Liver (tissue), 3 donors: Measurements from ENCODE around the gene ATG4C.

Source experiments
- FOXA1 ChIP-seq: IDR thresholded peaks from 2 replicates; pipeline ENCODE4 v1.6.1; 2016; ENCODE audit warnings: antibody characterized with exemption
- RAD21 ChIP-seq, 2 donors: IDR thresholded peaks; 2 replicates each; pipeline ENCODE4 v1.6.1; 2016; ENCODE audit warnings: antibody characterized with exemption in 2 of 2, mild to moderate bottlenecking in 2 of 2
- SP1 ChIP-seq: IDR thresholded peaks from 2 replicates; pipeline ENCODE4 v1.6.1; 2018; ENCODE audit warnings: antibody characterized with exemption, mild to moderate bottlenecking
- TAF1 ChIP-seq: conservative IDR thresholded peaks from 2 replicates; pipeline ENCODE4 v1.6.1; 2016; ENCODE audit warnings: antibody characterized with exemption, mild to moderate bottlenecking
- TF ChIP-seq, protein P1 (sequence below): IDR thresholded peaks from 2 replicates; pipeline ENCODE4 v1.6.1; 2016; ENCODE audit warnings: antibody characterized with exemption, mild to moderate bottlenecking
- TF ChIP-seq, protein P2 (sequence below): fragments of 150-350 bp; IDR thresholded peaks from 2 replicates; pipeline ENCODE4 v1.5.1; 2017; ENCODE audit warnings: improper control_type of control experiment, low read depth, low read length; ENCODE audit not compliant: missing input control
- TF ChIP-seq, protein P3 (sequence below): IDR thresholded peaks from 2 replicates; pipeline ENCODE4 v1.6.1; 2016; ENCODE audit warnings: antibody characterized with exemption
- donor health status: healthy.
- donor health status: healthy.

DNA sequence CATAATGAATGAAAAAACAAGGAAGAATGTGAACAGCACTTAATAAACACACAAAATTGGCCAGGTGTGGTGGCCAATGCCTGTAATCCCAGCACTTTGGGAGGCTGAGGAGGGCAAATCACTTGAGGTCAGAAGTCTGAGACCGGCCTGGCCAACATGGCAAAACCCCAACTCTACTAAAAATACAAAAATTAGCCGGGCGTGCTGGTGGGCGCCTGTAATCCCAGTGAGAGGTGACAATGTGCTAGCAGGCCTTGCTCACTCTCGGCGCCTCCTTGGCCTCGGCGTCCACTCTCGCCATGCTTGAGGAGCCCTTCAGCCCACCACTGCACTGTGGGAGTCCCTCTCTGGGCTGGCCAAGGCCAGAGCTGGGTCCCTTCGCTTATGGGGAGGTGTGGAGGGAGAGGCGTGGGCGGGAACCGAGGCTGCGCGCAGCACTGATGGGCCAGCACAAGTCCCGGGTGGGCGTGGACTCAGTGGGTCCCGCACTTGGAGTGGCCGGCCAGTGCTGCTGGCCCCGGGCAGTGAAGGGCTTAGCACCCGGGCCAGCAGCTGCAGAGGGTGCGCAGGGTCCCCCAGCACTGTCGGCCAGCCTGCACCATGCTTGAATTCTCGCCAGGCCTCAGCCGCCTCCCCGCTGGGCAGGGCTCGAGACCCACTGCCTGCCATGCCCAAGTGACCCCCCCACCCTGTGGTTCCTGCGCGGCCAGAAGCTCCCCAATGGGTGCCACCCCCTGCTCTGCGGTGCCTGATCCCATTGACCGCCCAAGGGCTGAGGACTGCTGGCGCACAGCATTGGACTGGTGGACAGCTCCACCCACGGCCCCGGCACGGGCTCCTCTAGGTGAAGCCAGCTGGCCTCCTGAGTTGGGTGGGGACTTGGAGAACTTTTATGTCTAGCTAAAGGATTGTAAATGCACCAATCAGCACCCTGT is 30.6 kb upstream of the ATG4C start:
- TF ChIP-seq RAD21 (IDR thresholded peaks at IDR 0.05), result no peak
- TF ChIP-seq SP1, result no peak
- TF ChIP-seq, protein P1, sequence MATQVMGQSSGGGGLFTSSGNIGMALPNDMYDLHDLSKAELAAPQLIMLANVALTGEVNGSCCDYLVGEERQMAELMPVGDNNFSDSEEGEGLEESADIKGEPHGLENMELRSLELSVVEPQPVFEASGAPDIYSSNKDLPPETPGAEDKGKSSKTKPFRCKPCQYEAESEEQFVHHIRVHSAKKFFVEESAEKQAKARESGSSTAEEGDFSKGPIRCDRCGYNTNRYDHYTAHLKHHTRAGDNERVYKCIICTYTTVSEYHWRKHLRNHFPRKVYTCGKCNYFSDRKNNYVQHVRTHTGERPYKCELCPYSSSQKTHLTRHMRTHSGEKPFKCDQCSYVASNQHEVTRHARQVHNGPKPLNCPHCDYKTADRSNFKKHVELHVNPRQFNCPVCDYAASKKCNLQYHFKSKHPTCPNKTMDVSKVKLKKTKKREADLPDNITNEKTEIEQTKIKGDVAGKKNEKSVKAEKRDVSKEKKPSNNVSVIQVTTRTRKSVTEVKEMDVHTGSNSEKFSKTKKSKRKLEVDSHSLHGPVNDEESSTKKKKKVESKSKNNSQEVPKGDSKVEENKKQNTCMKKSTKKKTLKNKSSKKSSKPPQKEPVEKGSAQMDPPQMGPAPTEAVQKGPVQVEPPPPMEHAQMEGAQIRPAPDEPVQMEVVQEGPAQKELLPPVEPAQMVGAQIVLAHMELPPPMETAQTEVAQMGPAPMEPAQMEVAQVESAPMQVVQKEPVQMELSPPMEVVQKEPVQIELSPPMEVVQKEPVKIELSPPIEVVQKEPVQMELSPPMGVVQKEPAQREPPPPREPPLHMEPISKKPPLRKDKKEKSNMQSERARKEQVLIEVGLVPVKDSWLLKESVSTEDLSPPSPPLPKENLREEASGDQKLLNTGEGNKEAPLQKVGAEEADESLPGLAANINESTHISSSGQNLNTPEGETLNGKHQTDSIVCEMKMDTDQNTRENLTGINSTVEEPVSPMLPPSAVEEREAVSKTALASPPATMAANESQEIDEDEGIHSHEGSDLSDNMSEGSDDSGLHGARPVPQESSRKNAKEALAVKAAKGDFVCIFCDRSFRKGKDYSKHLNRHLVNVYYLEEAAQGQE, result no peak
- TF ChIP-seq, protein P2, sequence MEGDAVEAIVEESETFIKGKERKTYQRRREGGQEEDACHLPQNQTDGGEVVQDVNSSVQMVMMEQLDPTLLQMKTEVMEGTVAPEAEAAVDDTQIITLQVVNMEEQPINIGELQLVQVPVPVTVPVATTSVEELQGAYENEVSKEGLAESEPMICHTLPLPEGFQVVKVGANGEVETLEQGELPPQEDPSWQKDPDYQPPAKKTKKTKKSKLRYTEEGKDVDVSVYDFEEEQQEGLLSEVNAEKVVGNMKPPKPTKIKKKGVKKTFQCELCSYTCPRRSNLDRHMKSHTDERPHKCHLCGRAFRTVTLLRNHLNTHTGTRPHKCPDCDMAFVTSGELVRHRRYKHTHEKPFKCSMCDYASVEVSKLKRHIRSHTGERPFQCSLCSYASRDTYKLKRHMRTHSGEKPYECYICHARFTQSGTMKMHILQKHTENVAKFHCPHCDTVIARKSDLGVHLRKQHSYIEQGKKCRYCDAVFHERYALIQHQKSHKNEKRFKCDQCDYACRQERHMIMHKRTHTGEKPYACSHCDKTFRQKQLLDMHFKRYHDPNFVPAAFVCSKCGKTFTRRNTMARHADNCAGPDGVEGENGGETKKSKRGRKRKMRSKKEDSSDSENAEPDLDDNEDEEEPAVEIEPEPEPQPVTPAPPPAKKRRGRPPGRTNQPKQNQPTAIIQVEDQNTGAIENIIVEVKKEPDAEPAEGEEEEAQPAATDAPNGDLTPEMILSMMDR, result no peak
- TF ChIP-seq FOXA1, result no peak
- no peak for TF ChIP-seq TAF1
- TF ChIP-seq, protein P3, sequence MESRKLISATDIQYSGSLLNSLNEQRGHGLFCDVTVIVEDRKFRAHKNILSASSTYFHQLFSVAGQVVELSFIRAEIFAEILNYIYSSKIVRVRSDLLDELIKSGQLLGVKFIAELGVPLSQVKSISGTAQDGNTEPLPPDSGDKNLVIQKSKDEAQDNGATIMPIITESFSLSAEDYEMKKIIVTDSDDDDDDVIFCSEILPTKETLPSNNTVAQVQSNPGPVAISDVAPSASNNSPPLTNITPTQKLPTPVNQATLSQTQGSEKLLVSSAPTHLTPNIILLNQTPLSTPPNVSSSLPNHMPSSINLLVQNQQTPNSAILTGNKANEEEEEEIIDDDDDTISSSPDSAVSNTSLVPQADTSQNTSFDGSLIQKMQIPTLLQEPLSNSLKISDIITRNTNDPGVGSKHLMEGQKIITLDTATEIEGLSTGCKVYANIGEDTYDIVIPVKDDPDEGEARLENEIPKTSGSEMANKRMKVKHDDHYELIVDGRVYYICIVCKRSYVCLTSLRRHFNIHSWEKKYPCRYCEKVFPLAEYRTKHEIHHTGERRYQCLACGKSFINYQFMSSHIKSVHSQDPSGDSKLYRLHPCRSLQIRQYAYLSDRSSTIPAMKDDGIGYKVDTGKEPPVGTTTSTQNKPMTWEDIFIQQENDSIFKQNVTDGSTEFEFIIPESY, result no peak
